HG02571 (cell line): ENCODE data around the gene ATP11A.

ENCODE experiments used
- ATAC-seq: cut with Tn5 transposase; IDR thresholded peaks from one replicate; pipeline ENCODE4 v1.9.1; 2021; ENCODE audit warnings: mild to moderate bottlenecking, moderate library complexity; ENCODE audit not compliant: unreplicated experiment

The ATP11A gene

DNA sequence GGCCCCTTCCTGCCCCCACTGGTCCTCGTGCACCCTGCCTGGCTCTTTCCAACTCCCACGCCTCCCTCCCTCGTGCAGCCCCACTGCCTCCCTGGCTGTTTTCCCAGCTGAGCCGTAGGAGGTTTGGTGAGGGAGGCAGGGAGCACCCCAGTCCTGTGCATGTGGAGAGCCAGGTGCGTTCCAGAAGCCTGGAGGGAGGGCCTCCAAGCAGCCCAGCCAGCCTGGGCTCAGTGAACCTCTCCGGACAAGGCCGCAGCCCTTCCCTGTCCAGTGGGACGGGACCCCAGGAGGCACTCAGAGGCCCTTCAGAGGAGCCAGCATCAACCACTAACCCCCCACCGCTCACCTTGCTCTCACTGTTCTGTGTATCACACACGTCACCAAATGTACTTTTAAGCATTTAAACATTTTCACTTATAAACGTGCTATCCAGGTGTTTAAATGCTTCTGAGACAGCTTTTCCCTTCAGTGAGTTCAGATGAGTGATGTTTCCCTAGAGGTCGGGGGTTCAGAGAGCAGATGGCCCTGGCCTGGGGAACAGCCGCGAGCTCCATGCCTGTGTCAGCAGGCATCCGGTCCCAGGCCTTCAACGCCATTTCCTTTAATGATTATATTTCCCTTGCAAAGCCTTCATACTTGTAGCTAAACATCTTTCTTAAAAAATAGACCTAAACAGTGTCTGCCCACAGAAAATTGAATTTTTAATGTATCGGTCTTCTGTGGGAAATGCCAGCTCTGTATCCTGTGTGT, 122.6 kb downstream of the ATP11A start:
- no peak for ATAC-seq

DNA sequence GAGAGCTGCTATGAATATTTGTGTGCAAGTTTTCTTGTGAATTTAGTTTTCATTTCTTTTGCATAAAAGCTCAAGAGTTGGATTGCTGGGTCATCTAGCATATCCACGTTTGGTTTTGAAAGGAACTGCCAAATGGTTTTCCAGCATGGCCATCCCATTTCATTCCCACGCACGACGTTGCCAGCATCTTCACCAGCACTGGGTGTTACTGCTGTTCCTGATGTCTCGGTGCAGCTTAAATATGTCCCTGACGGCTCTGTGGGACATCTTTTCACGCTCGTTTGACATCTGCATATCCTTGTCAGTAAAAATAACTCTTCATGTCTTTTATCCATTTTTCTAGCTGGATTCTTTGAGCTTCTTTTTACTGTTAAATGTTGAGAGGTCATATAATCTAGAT, 123.7 kb downstream of the ATP11A start:
- ATAC-seq = no peak

GRCh38 chr13:112814905-112815585, 125.2 kb downstream of the ATP11A start:
- ATAC-seq = no peak

DNA sequence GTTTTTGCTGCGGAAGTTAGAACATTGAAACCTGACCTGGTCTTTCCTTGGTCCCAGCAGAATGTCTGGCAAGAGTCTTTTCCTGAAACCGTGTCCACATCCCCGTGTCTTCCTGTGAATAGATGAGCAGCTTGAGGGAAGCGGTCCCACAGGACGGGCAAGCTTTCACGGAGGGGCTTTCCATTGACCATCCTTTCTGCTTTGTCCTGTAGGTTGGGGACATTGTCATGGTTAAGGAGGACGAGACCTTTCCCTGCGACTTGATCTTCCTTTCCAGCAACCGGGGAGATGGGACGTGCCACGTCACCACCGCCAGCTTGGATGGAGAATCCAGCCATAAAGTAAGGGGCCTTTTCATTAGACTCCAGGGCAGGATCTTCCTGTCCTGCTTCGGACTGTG, 126.0 kb downstream of the ATP11A start:
- no peak for ATAC-seq

- no peak for ATAC-seq
Observed at GRCh38 chr13:112818040-112818697, 128.3 kb downstream of the ATP11A start.

- ATAC-seq = no peak
Observed at GRCh38 chr13:112818698-112819045, 128.8 kb downstream of the ATP11A start.

DNA sequence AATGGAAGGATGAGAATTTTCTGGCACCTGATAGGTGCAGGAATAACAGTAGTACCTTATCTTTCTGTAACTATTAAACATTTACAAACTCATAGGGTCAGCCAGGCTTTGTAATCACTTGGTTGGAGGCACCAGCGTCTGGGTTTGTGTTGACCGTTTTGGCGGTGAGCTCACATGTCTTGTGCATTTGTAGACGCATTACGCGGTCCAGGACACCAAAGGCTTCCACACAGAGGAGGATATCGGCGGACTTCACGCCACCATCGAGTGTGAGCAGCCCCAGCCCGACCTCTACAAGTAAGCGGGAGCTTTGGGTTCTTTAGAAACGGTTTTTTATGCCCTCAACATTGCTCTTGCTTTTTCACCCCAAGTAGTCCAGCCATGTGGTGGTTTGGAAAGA, 129.3 kb downstream of the ATP11A start:
- no peak for ATAC-seq

GRCh38 chr13:112819816-112820215, 130.0 kb downstream of the ATP11A start:
- ATAC-seq = no peak

- no peak for ATAC-seq
Observed at GRCh38 chr13:112820318-112820717, 130.5 kb downstream of the ATP11A start.

GRCh38 chr13:112821340-112822055, 131.7 kb downstream of the ATP11A start:
- no peak for ATAC-seq

DNA sequence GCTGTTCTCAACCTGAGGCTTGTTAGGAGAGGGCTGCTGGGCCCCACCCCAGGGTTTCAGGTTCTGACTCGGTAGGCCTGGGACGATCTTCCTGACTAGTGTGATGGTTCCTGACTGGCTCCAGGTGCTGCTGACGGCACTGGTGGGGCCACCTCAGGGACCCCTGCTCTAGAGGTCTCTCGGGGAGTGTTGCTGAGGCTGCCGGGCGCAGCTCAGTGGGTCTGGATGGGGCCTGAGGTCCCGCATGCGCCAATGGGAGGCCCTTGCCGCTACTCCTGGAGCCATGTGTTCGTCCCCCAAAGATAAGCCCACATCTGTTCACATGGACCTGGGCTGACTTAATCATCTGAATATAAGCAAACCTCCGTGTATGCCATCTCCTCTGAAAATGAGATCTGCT, 133.0 kb downstream of the ATP11A start:
- ATAC-seq = no peak

DNA sequence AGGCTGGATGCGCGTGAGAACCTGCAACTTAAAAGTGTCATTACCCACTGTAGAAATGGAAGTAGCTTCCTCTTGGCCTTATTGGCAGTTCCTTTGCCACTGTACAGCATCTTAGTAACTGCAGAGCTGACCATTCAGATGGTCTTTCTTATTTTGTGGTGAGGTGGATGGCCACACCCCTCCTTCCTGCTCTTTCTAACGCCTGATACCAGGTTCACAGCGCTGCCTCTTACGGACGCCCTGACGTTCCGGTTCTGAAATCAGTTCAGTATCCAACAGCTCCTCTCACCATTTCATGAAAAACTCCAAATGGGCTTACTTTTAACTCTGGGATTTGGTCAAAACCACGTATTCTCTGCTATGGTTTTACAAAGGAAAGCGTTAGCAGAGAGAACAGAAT, 134.6 kb downstream of the ATP11A start:
- no peak for ATAC-seq

GRCh38 chr13:112825071-112825470, 135.2 kb downstream of the ATP11A start:
- no peak for ATAC-seq

DNA sequence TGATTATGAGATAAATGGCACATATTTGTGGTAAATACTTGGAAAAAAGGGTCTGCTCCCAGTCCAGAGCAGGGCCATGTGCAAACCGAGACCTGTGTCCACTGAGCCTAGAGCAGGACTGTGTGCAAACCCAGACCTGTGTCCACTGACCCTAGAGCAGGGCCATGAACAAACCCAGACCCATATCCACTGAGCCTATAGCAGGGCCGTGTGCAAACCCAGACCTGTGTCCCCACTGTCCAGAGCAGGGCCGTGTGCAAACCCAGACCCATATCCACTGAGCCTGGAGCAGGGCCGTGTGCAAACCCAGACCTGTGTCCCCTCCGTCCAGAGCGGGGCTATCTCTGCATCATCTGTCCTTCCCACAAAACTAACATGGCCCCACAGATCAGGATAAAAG, 136.0 kb downstream of the ATP11A start:
- no peak for ATAC-seq

- no peak for ATAC-seq
Observed at GRCh38 chr13:112826565-112826964, 136.7 kb downstream of the ATP11A start.

DNA sequence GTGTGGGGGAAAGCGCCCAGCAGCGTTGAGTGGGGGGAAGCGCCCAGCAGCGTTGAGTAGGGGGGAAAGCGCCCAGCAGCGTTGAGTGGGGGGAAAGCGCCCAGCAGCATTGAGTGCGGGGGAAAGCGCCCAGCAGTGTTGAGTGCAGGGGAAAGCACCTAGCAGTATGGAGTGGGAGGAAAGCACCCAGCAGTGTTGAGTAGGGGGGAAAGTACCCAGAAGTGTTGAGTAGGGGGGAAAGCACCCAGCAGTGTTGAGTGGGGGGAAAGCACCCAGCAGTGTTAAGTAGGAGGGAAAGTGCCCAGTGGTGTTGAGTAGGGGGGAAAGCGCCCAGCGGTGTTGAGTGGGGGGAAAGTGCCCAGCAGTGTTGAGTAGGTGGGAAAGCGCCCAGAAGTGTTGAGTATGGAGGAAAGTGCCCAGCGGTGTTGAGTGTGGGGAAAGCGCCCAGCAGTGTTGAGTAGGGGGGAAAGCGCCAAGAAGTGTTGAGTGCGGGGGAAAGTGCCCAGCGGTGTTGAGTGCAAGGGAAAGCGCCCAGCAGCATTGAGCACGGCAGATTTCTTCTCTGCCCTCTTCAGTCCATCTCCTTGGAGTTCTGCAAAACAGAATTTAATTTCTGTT, 138.4 kb downstream of the ATP11A start:
- ATAC-seq = no peak

- no peak for ATAC-seq
Observed at GRCh38 chr13:112828756-112829155, 138.9 kb downstream of the ATP11A start.

DNA sequence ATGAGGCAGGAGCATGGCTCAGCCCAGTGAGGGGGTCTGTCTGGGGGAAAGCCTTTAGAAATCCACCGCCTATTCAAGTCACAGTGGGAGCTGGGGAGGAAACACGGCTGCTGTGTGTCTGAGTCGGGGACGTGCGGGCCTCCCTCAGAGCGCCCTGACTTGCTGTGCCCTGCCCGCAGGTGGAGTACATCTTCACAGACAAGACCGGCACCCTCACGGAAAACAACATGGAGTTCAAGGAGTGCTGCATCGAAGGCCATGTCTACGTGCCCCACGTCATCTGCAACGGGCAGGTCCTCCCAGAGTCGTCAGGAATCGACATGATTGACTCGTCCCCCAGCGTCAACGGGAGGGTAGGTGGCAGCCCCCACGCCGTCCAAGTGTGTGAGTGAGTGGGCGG, 141.4 kb downstream of the ATP11A start:
- no peak for ATAC-seq

DNA sequence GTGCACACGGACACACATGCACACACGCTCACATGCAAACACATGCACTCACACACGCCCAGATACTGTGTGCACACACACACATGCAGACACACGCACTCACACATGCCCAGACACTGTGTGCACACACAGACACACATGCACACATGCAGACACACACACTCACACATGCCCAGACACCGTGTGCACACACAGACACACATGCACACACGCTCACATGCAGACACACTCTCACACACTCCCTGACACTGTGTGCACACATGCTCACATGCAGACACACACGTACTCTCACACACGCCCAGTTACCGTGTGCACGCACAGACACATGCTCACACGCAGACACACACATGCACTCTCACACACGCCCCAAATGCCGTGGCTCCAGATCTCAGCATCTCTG, 142.0 kb downstream of the ATP11A start:
- no peak for ATAC-seq

- ATAC-seq = no peak
Observed at GRCh38 chr13:112832811-112833210, 143.0 kb downstream of the ATP11A start.
